ENCODE results near the gene HPCAL1. TPM values are rescaled to one million over a fixed set of nuclear protein-coding genes. Genes with fewer than 3 reads are reported as not detected.

Gene HPCAL1
- total RNA-seq, 1 donor from 2014 or later: 12.3 TPM

DNA sequence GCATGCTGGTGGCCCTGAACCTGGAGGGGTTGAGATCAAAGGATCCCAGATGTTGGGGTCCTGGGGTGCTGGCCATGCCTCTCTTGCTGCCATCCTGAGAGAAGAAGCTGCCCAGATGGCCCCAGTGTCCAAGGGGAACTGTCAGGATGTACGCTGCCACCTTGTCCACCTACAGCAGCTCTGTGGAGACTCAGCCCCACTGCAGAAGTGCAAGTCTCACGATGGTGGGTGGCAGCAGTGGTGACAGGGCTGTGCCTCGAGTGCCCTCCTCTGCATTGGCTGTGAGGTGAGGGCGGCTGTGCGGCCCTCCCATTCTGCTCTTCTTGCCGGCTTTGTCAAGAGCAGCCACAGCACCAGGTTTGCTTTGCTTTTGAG, 120.7 kb downstream of the HPCAL1 start:
- no peaks in the 10 kb centered on the region for H3K4me1 Mint-ChIP-seq (ENCODE audit: low read depth, unreplicated experiment)
- H3K27ac Mint-ChIP-seq (ENCODE audit: unreplicated experiment): no peak overlapping the region
- FAIRE-seq: no peak
- H3K9me3 Mint-ChIP-seq (ENCODE audit: unreplicated experiment): no peaks in the 10 kb centered on the region
- Histone ChIP-seq H3K9me3 (ENCODE audit: insufficient read depth, low read depth, low read length) (no peaks in the 10 kb centered on the region), H3K36me3 (ENCODE audit: insufficient read depth, low read length) (no peaks in the 10 kb centered on the region), H3K27ac (ENCODE audit: low read depth, low read length) (no peak overlapping the region), H3K9ac (ENCODE audit: low read length) (no peak overlapping the region), H2AFZ (ENCODE audit: low read depth, low read length) (no peak overlapping the region), H4K20me1 (ENCODE audit: insufficient read depth, low read length) (no peaks in the 10 kb centered on the region), H3K27me3 (ENCODE audit: insufficient read depth, low read length) (no peaks in the 10 kb centered on the region), H3K4me2 (ENCODE audit: low read length) (no peak overlapping the region), H3K4me3 (ENCODE audit: insufficient read depth, low read depth, low read length) (no peak overlapping the region), H3K4me1 (ENCODE audit: insufficient read depth, low read length) (peaks cover 13% of the 10 kb centered on the region), H3K79me2 (ENCODE audit: insufficient read depth, low read length) (no peaks in the 10 kb centered on the region)
- no peak overlapping the region for H3K4me3 Mint-ChIP-seq (ENCODE audit: unreplicated experiment)
- peaks cover 7% of the 10 kb centered on the region for H3K36me3 Mint-ChIP-seq (ENCODE audit: low read depth, unreplicated experiment)
- H3K27me3 Mint-ChIP-seq (ENCODE audit: low read depth, unreplicated experiment): peaks cover 10% of the 10 kb centered on the region
- DNase-seq (ENCODE audit: low read depth): no peak
- TF ChIP-seq EZH2 (IDR thresholded peaks at IDR 0.05; ENCODE audit: insufficient read depth, low read length): no peak
- TF ChIP-seq, protein P1, sequence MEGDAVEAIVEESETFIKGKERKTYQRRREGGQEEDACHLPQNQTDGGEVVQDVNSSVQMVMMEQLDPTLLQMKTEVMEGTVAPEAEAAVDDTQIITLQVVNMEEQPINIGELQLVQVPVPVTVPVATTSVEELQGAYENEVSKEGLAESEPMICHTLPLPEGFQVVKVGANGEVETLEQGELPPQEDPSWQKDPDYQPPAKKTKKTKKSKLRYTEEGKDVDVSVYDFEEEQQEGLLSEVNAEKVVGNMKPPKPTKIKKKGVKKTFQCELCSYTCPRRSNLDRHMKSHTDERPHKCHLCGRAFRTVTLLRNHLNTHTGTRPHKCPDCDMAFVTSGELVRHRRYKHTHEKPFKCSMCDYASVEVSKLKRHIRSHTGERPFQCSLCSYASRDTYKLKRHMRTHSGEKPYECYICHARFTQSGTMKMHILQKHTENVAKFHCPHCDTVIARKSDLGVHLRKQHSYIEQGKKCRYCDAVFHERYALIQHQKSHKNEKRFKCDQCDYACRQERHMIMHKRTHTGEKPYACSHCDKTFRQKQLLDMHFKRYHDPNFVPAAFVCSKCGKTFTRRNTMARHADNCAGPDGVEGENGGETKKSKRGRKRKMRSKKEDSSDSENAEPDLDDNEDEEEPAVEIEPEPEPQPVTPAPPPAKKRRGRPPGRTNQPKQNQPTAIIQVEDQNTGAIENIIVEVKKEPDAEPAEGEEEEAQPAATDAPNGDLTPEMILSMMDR (IDR thresholded peaks at IDR 0.05; ENCODE audit: insufficient read depth, low read depth, low read length): no peak

DNA sequence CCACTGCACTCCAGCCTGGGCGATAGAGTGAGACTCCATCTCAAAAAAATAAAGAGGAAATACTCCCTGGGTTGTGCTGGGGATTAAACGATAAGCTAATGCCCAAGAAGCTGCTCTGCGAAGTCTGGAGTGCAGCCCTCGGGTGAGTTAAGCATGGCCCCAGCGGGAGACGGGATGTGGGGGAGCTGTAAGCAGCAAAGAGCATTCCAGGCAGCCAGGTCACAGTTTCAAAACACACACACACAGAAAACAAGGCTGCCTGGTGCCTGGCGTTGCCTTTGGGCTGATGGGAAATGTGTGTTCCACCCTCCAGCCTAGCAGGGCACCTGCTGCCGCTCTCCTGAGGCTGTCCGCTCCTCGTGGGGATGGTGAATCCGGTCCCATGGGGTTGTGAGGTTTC, 121.3 kb downstream of the HPCAL1 start:
- DNase-seq (ENCODE audit: low read depth): peak; percentile 70
- FAIRE-seq: no peak

DNA sequence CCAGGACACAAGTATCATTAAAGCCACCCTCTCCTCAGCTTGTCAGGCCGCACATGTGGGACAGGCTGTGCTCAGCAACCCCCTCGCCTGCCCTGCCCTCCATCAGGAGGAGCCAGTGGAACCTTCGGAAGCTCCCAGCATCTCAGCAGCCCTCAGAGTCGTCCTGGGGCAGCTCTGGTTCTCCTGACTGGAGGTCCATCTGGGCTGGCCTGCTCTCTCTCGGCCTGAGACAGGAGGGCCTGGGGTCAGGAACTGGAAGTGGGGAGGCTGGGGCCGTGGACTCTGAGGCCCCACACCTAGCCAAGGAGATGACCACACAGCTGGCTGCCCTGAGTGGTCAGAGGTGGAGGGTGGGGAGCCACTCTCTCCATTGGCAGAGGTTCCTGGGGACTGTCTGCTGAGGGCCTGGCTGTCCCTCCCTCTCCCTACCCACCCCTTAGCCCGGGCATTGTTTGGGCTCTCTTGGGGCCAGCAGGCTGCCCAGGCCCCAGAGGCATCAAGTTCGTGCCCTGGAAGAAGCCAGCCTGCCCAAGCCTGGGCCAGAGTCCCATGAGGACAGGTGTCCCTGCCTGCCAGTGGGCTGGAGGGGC, 122.3 kb downstream of the HPCAL1 start:
- H3K27me3 Mint-ChIP-seq (ENCODE audit: low read depth, unreplicated experiment): peaks cover 13% of the 10 kb centered on the region
- Histone ChIP-seq H3K79me2 (ENCODE audit: insufficient read depth, low read length) (no peaks in the 10 kb centered on the region), H3K4me1 (ENCODE audit: insufficient read depth, low read length) (peaks cover 13% of the 10 kb centered on the region), H2AFZ (ENCODE audit: low read depth, low read length) (no peak overlapping the region), H4K20me1 (ENCODE audit: insufficient read depth, low read length) (no peaks in the 10 kb centered on the region), H3K4me3 (ENCODE audit: insufficient read depth, low read depth, low read length) (no peak overlapping the region), H3K4me2 (ENCODE audit: low read length) (no peak overlapping the region), H3K36me3 (ENCODE audit: insufficient read depth, low read length) (no peaks in the 10 kb centered on the region), H3K9me3 (ENCODE audit: insufficient read depth, low read depth, low read length) (no peaks in the 10 kb centered on the region), H3K27me3 (ENCODE audit: insufficient read depth, low read length) (no peaks in the 10 kb centered on the region), H3K27ac (ENCODE audit: low read depth, low read length) (no peak overlapping the region), H3K9ac (ENCODE audit: low read length) (no peak overlapping the region)
- H3K4me3 Mint-ChIP-seq (ENCODE audit: unreplicated experiment): no peak overlapping the region
- TF ChIP-seq, protein P1 (IDR thresholded peaks at IDR 0.05; ENCODE audit: insufficient read depth, low read depth, low read length): no peak
- no peak for TF ChIP-seq EZH2 (IDR thresholded peaks at IDR 0.05; ENCODE audit: insufficient read depth, low read length)
- no peaks in the 10 kb centered on the region for H3K9me3 Mint-ChIP-seq (ENCODE audit: unreplicated experiment)
- no peak for FAIRE-seq
- no peak for DNase-seq (ENCODE audit: low read depth)
- H3K36me3 Mint-ChIP-seq (ENCODE audit: low read depth, unreplicated experiment): peaks cover 5% of the 10 kb centered on the region
- H3K27ac Mint-ChIP-seq (ENCODE audit: unreplicated experiment): no peak overlapping the region
- no peaks in the 10 kb centered on the region for H3K4me1 Mint-ChIP-seq (ENCODE audit: low read depth, unreplicated experiment)

More for the DNA sequence above, 121.3 kb downstream of the HPCAL1 start:
- no peaks in the 10 kb centered on the region for H3K36me3 ChIP-seq (ENCODE audit: insufficient read depth, low read length)
- Mint-ChIP-seq H3K4me3 (ENCODE audit: unreplicated experiment) (no peak overlapping the region), H3K27me3 (ENCODE audit: low read depth, unreplicated experiment) (peaks cover 13% of the 10 kb centered on the region), H3K27ac (ENCODE audit: unreplicated experiment) (peak overlapping the region; percentile 77), H3K36me3 (ENCODE audit: low read depth, unreplicated experiment) (peaks cover 7% of the 10 kb centered on the region), H3K4me1 (ENCODE audit: low read depth, unreplicated experiment) (no peaks in the 10 kb centered on the region), H3K9me3 (ENCODE audit: unreplicated experiment) (no peaks in the 10 kb centered on the region)
- peak overlapping the region; percentile 1 for H3K9ac ChIP-seq (ENCODE audit: low read length)
- peaks cover 13% of the 10 kb centered on the region for H3K4me1 ChIP-seq (ENCODE audit: insufficient read depth, low read length)
- H3K27me3 ChIP-seq (ENCODE audit: insufficient read depth, low read length): no peaks in the 10 kb centered on the region
- peak overlapping the region; percentile 20 for H3K4me2 ChIP-seq (ENCODE audit: low read length)
- no peaks in the 10 kb centered on the region for H3K79me2 ChIP-seq (ENCODE audit: insufficient read depth, low read length)
- no peak overlapping the region for H3K27ac ChIP-seq (ENCODE audit: low read depth, low read length)
- no peak overlapping the region for H3K4me3 ChIP-seq (ENCODE audit: insufficient read depth, low read depth, low read length)
- H4K20me1 ChIP-seq (ENCODE audit: insufficient read depth, low read length): no peaks in the 10 kb centered on the region
- no peaks in the 10 kb centered on the region for H3K9me3 ChIP-seq (ENCODE audit: insufficient read depth, low read depth, low read length)
- H2AFZ ChIP-seq (ENCODE audit: low read depth, low read length): no peak overlapping the region
- TF ChIP-seq, protein P1 (IDR thresholded peaks at IDR 0.05; ENCODE audit: insufficient read depth, low read depth, low read length): no peak
- no peak for TF ChIP-seq EZH2 (IDR thresholded peaks at IDR 0.05; ENCODE audit: insufficient read depth, low read length)
